GM19397 (cell line): ENCODE data around the gene MYORG.

Source experiments
- ATAC-seq: cut with Tn5 transposase; IDR thresholded peaks from one replicate; pipeline ENCODE4 v1.9.1; 2021; ENCODE audit warnings: mild to moderate bottlenecking, moderate library complexity; ENCODE audit not compliant: unreplicated experiment

Gene MYORG

GRCh38 chr9:34335376-34335775 lies 41.3 kb downstream of the MYORG start:
- ATAC-seq, result no peak

- ATAC-seq, result no peak
Measured at GRCh38 chr9:34334916-34335315, 41.8 kb downstream of the MYORG start.

- ATAC-seq, result no peak
Measured at GRCh38 chr9:34334337-34334824, 42.3 kb downstream of the MYORG start.

GRCh38 chr9:34333836-34334235 lies 42.9 kb downstream of the MYORG start:
- ATAC-seq, result no peak

- no peak for ATAC-seq
Measured at GRCh38 chr9:34332076-34332964, 44.4 kb downstream of the MYORG start.

- ATAC-seq, result no peak
Measured at GRCh38 chr9:34331196-34331595, 45.5 kb downstream of the MYORG start.

- peak; percentile 91 for ATAC-seq
Measured at GRCh38 chr9:34328987-34329832, 47.5 kb downstream of the MYORG start, which contains the start of the genes KIF24 and NUDT2. Gene KIF24, minus strand, starts transcription at chr9:34329268. Its CDS starts 17,922 bp downstream, at chr9:34311346. Gene NUDT2, plus strand, starts transcription at chr9:34329569. Its CDS starts 9,471 bp downstream, at chr9:34339040.

GRCh38 chr9:34328500-34328986 lies 48.2 kb downstream of the MYORG start:
- no peak for ATAC-seq

GRCh38 chr9:34326690-34327089 lies 50.0 kb downstream of the MYORG start:
- no peak for ATAC-seq

GRCh38 chr9:34322899-34323591 lies 53.7 kb downstream of the MYORG start:
- no peak for ATAC-seq

- no peak for ATAC-seq
Measured at GRCh38 chr9:34321451-34321850, 55.2 kb downstream of the MYORG start.

- no peak for ATAC-seq
Measured at GRCh38 chr9:34318163-34318790, 58.4 kb downstream of the MYORG start.

- ATAC-seq, result no peak
Measured at GRCh38 chr9:34317436-34317835, 59.3 kb downstream of the MYORG start.
